Ishikawa (cell line): ENCODE data around the gene TACC2.

ENCODE experiments used
- CEBPB ChIP-seq: IDR thresholded peaks from 2 replicates; pipeline ENCODE4 v1.6.1; 2012
- MAX ChIP-seq: IDR thresholded peaks from 2 replicates; pipeline ENCODE4 v1.6.1; 2012
- NFIC ChIP-seq: IDR thresholded peaks from 2 replicates; pipeline ENCODE4 v1.6.1; 2012
- RAD21 ChIP-seq: IDR thresholded peaks from 2 replicates; pipeline ENCODE4 v1.6.1; 2012; ENCODE audit warnings: low read depth
- TAF1 ChIP-seq: IDR thresholded peaks from 2 replicates; pipeline ENCODE4 v1.6.1; 2012; ENCODE audit warnings: low read depth, mild to moderate bottlenecking
- YY1 ChIP-seq: IDR thresholded peaks from 2 replicates; pipeline ENCODE4 v1.6.1; 2012; ENCODE audit warnings: low read depth

- TF ChIP-seq YY1 (no peak), RAD21 (no peak), CEBPB (no peak), NFIC (no peak), TAF1 (no peak), MAX (no peak)
Observed at GRCh38 chr10:122244001-122244975, 255.3 kb downstream of the TACC2 start.
